Common myeloid progenitor, CD34-positive (primary cell): Measurements from ENCODE around the gene TBL1X.
"Not testable (repeated sequence)": the region's sequence is repeated elsewhere in the genome, so short reads cannot be mapped to it uniquely, and the experiment has no call there.

ENCODE experiments used
- CTCF ChIA-PET: fragments of 350-600 bp; sonication (Branson Sonifier 250); formaldehyde crosslinking; loops from one replicate; lab custom pipeline; 2021; ENCODE audit warnings: antibody characterized with exemption; lab: Charles Lee
- POLR2A ChIA-PET: fragments of 350-600 bp; sonication (Branson Sonifier 250); formaldehyde crosslinking; loops from one replicate; lab custom pipeline; 2021; ENCODE audit warnings: antibody characterized with exemption; lab: Charles Lee
- DNase-seq, 3 donors: peaks; one replicate each; pipeline versions ENCODE4 v3.0.0 to v3.0.0-alpha.2; 2013
- H3K27ac ChIP-seq, 2 experiments: 1 replicate in 1 of 2; 2 replicates in 1 of 2; pipeline ENCODE4 v1.7.0; 2013; ENCODE audit warnings: inconsistent platforms in 2 of 2, low read length in 2 of 2, mild to moderate bottlenecking in 2 of 2, low read depth in 1 of 2, moderate library complexity in 1 of 2; ENCODE audit not compliant: severe bottlenecking in 2 of 2, insufficient read depth in 1 of 2, poor library complexity in 1 of 2
- H3K27me3 ChIP-seq, 5 experiments: replicated peaks in 2 of 5; 1 replicate in 3 of 5; 2 replicates in 2 of 5; pipeline versions ENCODE4 v1.6.1 to v1.7.0; 2013; ENCODE audit warnings: low read length in 4 of 5, mild to moderate bottlenecking in 2 of 5, moderate library complexity in 2 of 5, inconsistent platforms in 1 of 5; ENCODE audit not compliant: insufficient read depth in 5 of 5, control insufficient read depth in 4 of 5
- H3K36me3 ChIP-seq, 4 experiments: 1 replicate in 2 of 4; 2 replicates in 2 of 4; pipeline versions ENCODE4 v1.6.1 to v1.7.0; 2013; ENCODE audit warnings: low read length in 3 of 4, control low read depth in 1 of 4, mild to moderate bottlenecking in 1 of 4; ENCODE audit not compliant: control insufficient read depth in 4 of 4, insufficient read depth in 4 of 4
- H3K4me1 ChIP-seq, 4 experiments: 1 replicate in 3 of 4; 2 replicates in 1 of 4; pipeline versions ENCODE4 v1.6.1 to v1.7.1; 2013; ENCODE audit warnings: low read length in 3 of 4, mild to moderate bottlenecking in 3 of 4, control low read depth in 1 of 4, inconsistent platforms in 1 of 4, moderate library complexity in 1 of 4; ENCODE audit not compliant: control insufficient read depth in 4 of 4, insufficient read depth in 4 of 4; ENCODE audit errors: control extremely low read depth in 1 of 4
- H3K4me3 ChIP-seq, 7 experiments: 1 replicate in 4 of 7; 2 replicates in 3 of 7; pipeline versions ENCODE4 v1.5.1 to v1.7.0; 2013; ENCODE audit warnings: mild to moderate bottlenecking in 7 of 7, low read length in 6 of 7, moderate library complexity in 6 of 7, inconsistent platforms in 2 of 7, low read depth in 2 of 7, control low read depth in 1 of 7; ENCODE audit not compliant: insufficient read depth in 4 of 7, control insufficient read depth in 1 of 7; ENCODE audit errors: extremely low read depth in 1 of 7
- H3K9me3 ChIP-seq, 5 experiments: 1 replicate in 4 of 5; 2 replicates in 1 of 5; pipeline versions ENCODE4 v1.6.1 to v1.7.1; 2013; ENCODE audit warnings: low read length in 4 of 5, mild to moderate bottlenecking in 2 of 5, inconsistent platforms in 1 of 5, low read depth in 1 of 5, moderate library complexity in 1 of 5; ENCODE audit not compliant: control insufficient read depth in 4 of 5, insufficient read depth in 2 of 5; ENCODE audit errors: control extremely low read depth in 1 of 5
- WGBS: methylation state at CpG from one replicate; pipeline ENCODE4 v1.1.5; 2013; ENCODE audit not compliant: insufficient coverage; 5-methylcytosine and 5-hydroxymethylcytosine counted together

TBL1X gene

GRCh38 chrX:9442056-9442455, 22.8 kb upstream of the TBL1X start:
- no peak overlapping the region for H3K27ac ChIP-seq
- no peak for DNase-seq
- H3K36me3 ChIP-seq = no peaks in the 10 kb centered on the region
- peaks cover 0 to 3% (median 0%) of the 10 kb centered on the region in 4 experiments for H3K4me1 ChIP-seq
- H3K4me3 ChIP-seq = no peak overlapping the region
- no peaks in the 10 kb centered on the region for H3K9me3 ChIP-seq
- H3K27me3 ChIP-seq = peaks cover 0 to 4% (median 0%) of the 10 kb centered on the region in 5 experiments
- POLR2A ChIA-PET = no interaction called here
- no CpG with 5 or more reads among the region's 4 CpGs for WGBS
- CTCF ChIA-PET = interaction anchor here (1.1 kb wide), 1 partner anchor 15 kb away, joined by 3 read pairs; no protein-coding TSS in a partner anchor

DNA sequence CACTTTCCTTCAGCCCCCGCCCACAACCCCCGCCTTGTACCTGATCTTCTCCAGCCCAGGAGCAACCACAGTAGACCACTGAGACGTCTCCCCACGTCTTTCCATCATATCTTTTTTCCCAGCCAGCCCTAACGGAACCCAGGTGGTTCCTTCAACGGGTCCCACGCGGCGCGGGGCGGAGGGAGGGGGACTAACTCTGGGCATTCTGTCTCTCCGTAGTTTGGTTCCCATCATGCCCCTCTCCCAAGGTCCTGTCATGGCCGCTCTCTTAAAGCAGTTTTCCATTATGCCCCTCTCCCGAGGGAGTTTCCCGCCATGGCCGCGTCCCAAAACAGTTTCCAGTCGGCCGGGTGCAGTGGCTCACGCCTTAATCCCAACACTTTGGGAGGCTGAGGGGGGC, 21.5 kb upstream of the TBL1X start:
- Histone ChIP-seq H3K4me3 (no peak overlapping the region), H3K27ac (no peak overlapping the region), H3K36me3 (no peaks in the 10 kb centered on the region), H3K9me3 (no peaks in the 10 kb centered on the region), H3K4me1 (peaks cover 0 to 3% (median 0%) of the 10 kb centered on the region in 4 experiments), H3K27me3 (no peaks in the 10 kb centered on the region)
- POLR2A ChIA-PET = no interaction called here
- no peak for DNase-seq
- CTCF ChIA-PET = no interaction called here
- 98% methylated on average over 9 of the region's 20 CpGs for WGBS

- ChIA-PET POLR2A (no interaction called here), CTCF (no interaction called here)
- no peak overlapping the region for H3K27ac ChIP-seq
- H3K4me1 ChIP-seq = no peaks in the 10 kb centered on the region
- DNase-seq = no peak
- no CpG with 5 or more reads among the region's 1 CpG for WGBS
- H3K27me3 ChIP-seq = no peaks in the 10 kb centered on the region
- no peaks in the 10 kb centered on the region for H3K9me3 ChIP-seq
- no peak overlapping the region for H3K4me3 ChIP-seq
- H3K36me3 ChIP-seq = no peaks in the 10 kb centered on the region
Measured at GRCh38 chrX:9447906-9448305, 17.0 kb upstream of the TBL1X start.

DNA sequence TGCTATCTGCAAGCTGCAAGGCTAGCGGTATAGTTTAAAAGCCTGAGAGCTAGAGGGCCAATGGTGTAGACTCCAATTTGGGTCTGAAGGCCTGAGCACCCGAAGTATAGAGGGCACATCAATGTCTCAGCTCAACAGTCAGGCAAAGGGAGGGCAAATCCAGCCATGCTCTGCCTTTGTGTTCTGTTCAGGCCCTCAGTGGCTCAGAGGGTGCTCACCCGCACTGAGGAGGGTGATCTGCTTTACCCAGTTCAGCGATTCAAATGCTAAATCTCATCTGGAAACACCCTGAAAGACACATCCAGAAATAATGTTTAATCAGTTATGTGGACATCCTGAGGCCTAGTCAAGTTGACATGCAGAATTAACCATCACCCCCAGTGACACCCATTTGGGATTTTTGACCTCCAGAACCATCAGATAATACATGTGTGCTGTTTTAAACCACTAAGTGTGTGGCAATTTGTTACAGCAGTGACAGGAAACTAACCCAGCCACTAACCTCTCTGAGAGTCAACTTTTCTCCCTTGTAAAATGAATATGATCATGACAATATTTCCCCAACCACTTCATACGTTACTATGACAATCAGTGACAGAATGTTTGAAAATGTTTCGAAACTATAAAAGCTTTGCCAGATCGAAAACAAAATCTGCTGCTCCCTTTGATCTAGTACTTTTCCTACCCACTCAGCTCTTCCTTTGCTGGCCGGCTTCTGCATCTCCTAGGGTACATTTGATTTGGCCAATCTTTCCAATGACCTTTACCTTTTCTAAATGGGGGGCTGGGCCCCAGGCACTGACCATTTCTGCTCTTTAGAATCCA, 8.4 kb upstream of the TBL1X start:
- no peaks in the 10 kb centered on the region for H3K27me3 ChIP-seq
- peaks cover 0 to 19% (median 5%) of the 10 kb centered on the region in 4 experiments for H3K4me1 ChIP-seq
- 81% methylated on average over 6 of the region's 8 CpGs for WGBS
- ChIA-PET POLR2A (no interaction called here), CTCF (no interaction called here)
- peak in 2 of 3 donors; percentile 72 for DNase-seq
- H3K4me3 ChIP-seq = no peak overlapping the region
- H3K27ac ChIP-seq = no peak overlapping the region
- no peaks in the 10 kb centered on the region for H3K36me3 ChIP-seq
- no peaks in the 10 kb centered on the region for H3K9me3 ChIP-seq

DNA sequence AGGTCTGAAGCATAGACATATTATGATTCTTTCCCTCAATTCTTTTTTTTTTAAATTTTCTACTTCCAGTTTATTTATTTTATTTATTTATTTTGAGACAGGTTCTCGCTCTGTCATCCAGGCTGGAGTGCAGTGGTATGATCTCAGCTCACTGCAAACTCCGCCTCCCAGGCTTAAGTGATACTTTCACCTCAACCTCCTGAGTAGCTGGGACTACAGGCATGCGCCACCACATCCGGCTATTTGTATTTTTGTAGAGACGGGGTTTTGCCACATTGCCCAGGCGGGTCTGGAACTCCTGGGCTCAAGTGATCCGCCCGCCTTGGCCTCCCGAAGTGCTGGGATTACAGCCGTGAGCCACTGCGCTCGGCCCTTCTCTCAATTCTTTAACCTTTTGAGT, 6.8 kb upstream of the TBL1X start:
- H3K4me1 ChIP-seq = peaks cover 8 to 28% (median 10%) of the 10 kb centered on the region in 4 experiments
- WGBS = 95% methylated on average over 11 of the region's 12 CpGs
- H3K27ac ChIP-seq, POLR2A ChIA-PET, H3K36me3 ChIP-seq, H3K9me3 ChIP-seq, CTCF ChIA-PET, DNase-seq, H3K4me3 ChIP-seq: not testable (repeated sequence)
- H3K27me3 ChIP-seq = peaks cover 0 to 10% (median 0%) of the 10 kb centered on the region in 5 experiments

DNA sequence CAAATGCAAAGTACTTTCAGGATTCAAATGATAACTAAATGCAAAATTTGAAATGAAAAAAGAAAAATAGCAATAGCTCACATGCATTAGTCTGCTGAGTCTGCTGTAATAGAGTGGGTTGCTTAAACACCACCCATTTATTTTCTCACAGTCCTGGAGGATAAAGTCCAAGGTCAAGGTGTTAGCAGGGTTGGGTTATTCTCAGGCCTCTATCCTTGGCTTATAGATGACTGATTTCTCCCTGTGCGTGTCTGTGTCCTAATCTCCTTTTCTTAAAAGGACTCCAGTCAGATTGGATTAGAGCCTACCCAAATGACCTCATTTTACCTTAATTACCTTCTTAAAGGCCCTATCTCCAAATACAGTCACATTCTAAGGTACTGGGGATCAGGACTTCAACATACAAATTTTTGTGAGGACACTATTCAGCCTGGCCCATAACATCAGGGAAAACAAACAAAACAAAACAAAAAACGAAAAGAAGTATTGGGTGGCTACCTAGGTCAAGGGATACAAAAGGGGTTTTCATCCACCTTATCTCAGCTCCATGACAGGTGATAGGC, 6.3 kb upstream of the TBL1X start:
- Histone ChIP-seq H3K27ac (no peak overlapping the region), H3K4me1 (peaks cover 8 to 33% (median 12%) of the 10 kb centered on the region in 4 experiments), H3K9me3 (no peaks in the 10 kb centered on the region), H3K27me3 (peaks cover 0 to 16% (median 0%) of the 10 kb centered on the region in 5 experiments), H3K36me3 (no peaks in the 10 kb centered on the region), H3K4me3 (no peak overlapping the region)
- WGBS = 83% methylated on average over 2 of the region's 2 CpGs
- DNase-seq = no peak
- CTCF ChIA-PET = no interaction called here
- POLR2A ChIA-PET = no interaction called here

DNA sequence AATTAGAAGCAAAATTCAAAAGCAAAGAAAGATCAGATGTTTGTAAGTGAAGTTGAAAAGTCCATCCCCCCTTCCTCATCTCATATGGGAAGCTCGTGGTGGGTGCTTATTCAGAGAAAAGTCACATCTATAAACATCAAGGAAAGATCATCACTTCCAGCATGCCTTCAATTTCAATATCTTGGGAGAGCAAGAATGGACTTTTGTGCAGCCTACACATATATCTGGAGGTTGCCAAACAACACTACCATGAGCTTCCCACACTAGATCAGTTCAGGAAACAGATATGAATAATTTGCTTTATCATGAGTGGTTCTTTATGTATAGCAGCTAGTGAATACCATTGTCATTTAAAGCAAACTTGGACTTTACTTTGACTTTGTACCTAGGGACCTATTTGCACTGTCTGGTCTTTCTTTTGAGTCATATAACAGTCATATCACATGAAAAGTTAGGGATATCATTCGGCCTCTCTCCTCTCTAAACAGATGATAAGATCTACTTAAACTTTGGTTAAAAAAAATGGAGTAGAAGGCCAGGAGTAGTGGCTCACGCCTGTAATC, 5.6 kb upstream of the TBL1X start:
- WGBS = no CpG with 5 or more reads among the region's 3 CpGs
- ChIA-PET POLR2A (no interaction called here), CTCF (no interaction called here)
- DNase-seq = no peak
- Histone ChIP-seq H3K4me1 (peaks cover 8 to 40% (median 16%) of the 10 kb centered on the region in 4 experiments), H3K27ac (no peak overlapping the region), H3K27me3 (peaks cover 0 to 23% (median 0%) of the 10 kb centered on the region in 5 experiments), H3K36me3 (no peaks in the 10 kb centered on the region), H3K9me3 (no peaks in the 10 kb centered on the region), H3K4me3 (no peak overlapping the region)
